ENCODE measurements around the gene RPP30. TPM values are rescaled to one million over a fixed set of nuclear protein-coding genes. Genes with fewer than 3 reads are reported as not detected.

Gene RPP30
- total RNA-seq, 1 experiment from 2014 or later: 56.8 TPM

DNA sequence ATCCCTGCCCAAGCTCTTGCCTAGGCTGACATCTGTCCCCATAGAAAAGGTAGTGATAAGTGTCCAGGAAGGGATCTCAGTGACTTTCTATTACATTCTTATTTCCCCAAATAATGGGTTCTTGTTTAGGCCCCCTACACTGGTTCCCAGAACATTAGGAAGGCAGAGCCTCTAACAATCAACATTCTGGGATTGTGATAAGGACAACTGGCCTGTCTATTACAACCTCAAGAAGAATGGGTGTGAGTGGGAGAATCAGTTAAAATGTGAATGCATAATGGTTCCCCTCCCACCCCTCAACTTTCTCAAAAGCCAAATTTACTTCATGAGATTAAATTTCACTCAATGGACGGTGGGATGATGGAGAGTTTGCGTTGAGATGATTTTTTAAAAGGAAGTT lies 55.5 kb downstream of the RPP30 start:
- ChIA-PET CTCF (no interaction called here), POLR2A (no interaction called here), RAD21 (ENCODE audit: low non-redundant PET in 1 of 2, low total read pairs in 2 of 2, uncharacterized antibody in 2 of 2, unreplicated experiment in 2 of 2) (no interaction called here)
- H3K4me3 ChIP-seq (replicated peaks in 1 of 2; ENCODE audit: low read depth in 1 of 2, low read length in 2 of 2): no peak overlapping the region
- no peak for DNase-seq (ENCODE audit: low read depth, low spot score)
- intact Hi-C loops (cut with micrococcal nuclease): no loop called here
- no peaks in the 10 kb centered on the region for H3K79me2 ChIP-seq (ENCODE audit: insufficient read depth, low read length)
- ATAC-seq: no peak
- H3K27me3 ChIP-seq (ENCODE audit: insufficient read depth, low read length): no peaks in the 10 kb centered on the region
- BruUV-seq (replicated peaks): no TSS peak
- H2AFZ ChIP-seq (ENCODE audit: low read depth, low read length, poor library complexity, severe bottlenecking): no peak overlapping the region
- no peak overlapping the region for H3K4me2 ChIP-seq (ENCODE audit: low read length)
- H3K27ac ChIP-seq (ENCODE audit: low read depth, low read length): no peak overlapping the region
- no peaks in the 10 kb centered on the region for H3K36me3 ChIP-seq (ENCODE audit: control insufficient read depth in 1 of 2, insufficient read depth in 2 of 2, low read length in 2 of 2)
- no peak overlapping the region for H3K9ac ChIP-seq (ENCODE audit: low read length)
- no peaks in the 10 kb centered on the region for H3K9me3 ChIP-seq (ENCODE audit: control insufficient read depth in 1 of 2, insufficient read depth in 1 of 2, low read depth in 1 of 2, low read length in 2 of 2)
- H4K20me1 ChIP-seq (ENCODE audit: insufficient read depth): no peaks in the 10 kb centered on the region
- H3K9me2 ChIP-seq (ENCODE audit: insufficient read depth): no peaks in the 10 kb centered on the region
- H3K4me1 ChIP-seq (ENCODE audit: control insufficient read depth in 1 of 2, insufficient read depth in 2 of 2, low read length in 2 of 2): peaks cover 15 to 27% of the 10 kb centered on the region in 2 experiments
- TF ChIP-seq SRF (IDR thresholded peaks at IDR 0.05; ENCODE audit: low read depth) (no peak), ATF3 (IDR thresholded peaks at IDR 0.05) (no peak), JUND (IDR thresholded peaks at IDR 0.05) (no peak), YY1 (IDR thresholded peaks at IDR 0.05; ENCODE audit: extremely low read depth, insufficient replicate concordance, low read depth, low read length) (no peak), FOSL1 (IDR thresholded peaks at IDR 0.05; ENCODE audit: low read depth) (no peak), EGR1 (IDR thresholded peaks at IDR 0.05; ENCODE audit: low read depth) (no peak), CBX3 (IDR thresholded peaks at IDR 0.05; ENCODE audit: low read depth) (no peak), ELF1 (IDR thresholded peaks at IDR 0.05; ENCODE audit: borderline replicate concordance, low read depth) (no peak), ZNF274 (IDR thresholded peaks at IDR 0.05; ENCODE audit: low read depth, low read length) (no peak), RAD21 (IDR thresholded peaks at IDR 0.05; ENCODE audit: low read depth) (no peak), SIN3A (IDR thresholded peaks at IDR 0.05; ENCODE audit: low read depth) (no peak), ZFX (IDR thresholded peaks at IDR 0.05) (no peak), EZH2phosphoT487 (IDR thresholded peaks at IDR 0.05; ENCODE audit: borderline replicate concordance) (no peak)
- TF ChIP-seq, protein P1, sequence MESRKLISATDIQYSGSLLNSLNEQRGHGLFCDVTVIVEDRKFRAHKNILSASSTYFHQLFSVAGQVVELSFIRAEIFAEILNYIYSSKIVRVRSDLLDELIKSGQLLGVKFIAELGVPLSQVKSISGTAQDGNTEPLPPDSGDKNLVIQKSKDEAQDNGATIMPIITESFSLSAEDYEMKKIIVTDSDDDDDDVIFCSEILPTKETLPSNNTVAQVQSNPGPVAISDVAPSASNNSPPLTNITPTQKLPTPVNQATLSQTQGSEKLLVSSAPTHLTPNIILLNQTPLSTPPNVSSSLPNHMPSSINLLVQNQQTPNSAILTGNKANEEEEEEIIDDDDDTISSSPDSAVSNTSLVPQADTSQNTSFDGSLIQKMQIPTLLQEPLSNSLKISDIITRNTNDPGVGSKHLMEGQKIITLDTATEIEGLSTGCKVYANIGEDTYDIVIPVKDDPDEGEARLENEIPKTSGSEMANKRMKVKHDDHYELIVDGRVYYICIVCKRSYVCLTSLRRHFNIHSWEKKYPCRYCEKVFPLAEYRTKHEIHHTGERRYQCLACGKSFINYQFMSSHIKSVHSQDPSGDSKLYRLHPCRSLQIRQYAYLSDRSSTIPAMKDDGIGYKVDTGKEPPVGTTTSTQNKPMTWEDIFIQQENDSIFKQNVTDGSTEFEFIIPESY (IDR thresholded peaks at IDR 0.05; ENCODE audit: extremely low read depth, insufficient replicate concordance, low read length): no peak
- TF ChIP-seq, protein P2, sequence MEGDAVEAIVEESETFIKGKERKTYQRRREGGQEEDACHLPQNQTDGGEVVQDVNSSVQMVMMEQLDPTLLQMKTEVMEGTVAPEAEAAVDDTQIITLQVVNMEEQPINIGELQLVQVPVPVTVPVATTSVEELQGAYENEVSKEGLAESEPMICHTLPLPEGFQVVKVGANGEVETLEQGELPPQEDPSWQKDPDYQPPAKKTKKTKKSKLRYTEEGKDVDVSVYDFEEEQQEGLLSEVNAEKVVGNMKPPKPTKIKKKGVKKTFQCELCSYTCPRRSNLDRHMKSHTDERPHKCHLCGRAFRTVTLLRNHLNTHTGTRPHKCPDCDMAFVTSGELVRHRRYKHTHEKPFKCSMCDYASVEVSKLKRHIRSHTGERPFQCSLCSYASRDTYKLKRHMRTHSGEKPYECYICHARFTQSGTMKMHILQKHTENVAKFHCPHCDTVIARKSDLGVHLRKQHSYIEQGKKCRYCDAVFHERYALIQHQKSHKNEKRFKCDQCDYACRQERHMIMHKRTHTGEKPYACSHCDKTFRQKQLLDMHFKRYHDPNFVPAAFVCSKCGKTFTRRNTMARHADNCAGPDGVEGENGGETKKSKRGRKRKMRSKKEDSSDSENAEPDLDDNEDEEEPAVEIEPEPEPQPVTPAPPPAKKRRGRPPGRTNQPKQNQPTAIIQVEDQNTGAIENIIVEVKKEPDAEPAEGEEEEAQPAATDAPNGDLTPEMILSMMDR (IDR thresholded peaks at IDR 0.05 in 2 of 3, conservative IDR thresholded peaks at IDR 0.05 in 1 of 3; ENCODE audit: borderline replicate concordance in 1 of 3, insufficient read depth in 1 of 3, low read depth in 2 of 3, low read length in 2 of 3): no peak
- TF ChIP-seq, protein P3, sequence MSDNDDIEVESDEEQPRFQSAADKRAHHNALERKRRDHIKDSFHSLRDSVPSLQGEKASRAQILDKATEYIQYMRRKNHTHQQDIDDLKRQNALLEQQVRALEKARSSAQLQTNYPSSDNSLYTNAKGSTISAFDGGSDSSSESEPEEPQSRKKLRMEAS (IDR thresholded peaks at IDR 0.05): no peak

All from HCT116 (cell line).